Type B pancreatic cell (in vitro differentiated cells): ENCODE data around the gene ITGAE. TPM values are rescaled to one million over a fixed set of nuclear protein-coding genes. Genes with fewer than 3 reads are reported as not detected.

Source experiments
- DNase-seq: peaks from one replicate; pipeline ENCODE4 v3.0.0; 2021; ENCODE audit warnings: mixed read lengths; ENCODE audit not compliant: unreplicated experiment; ENCODE audit errors: extremely low spot score
- H3K27ac Mint-ChIP-seq: 2 replicates; pipeline ENCODE4 v1.8.0; 2021; ENCODE audit warnings: mild to moderate bottlenecking, mixed read lengths
- H3K27me3 Mint-ChIP-seq: 2 replicates; pipeline ENCODE4 v1.8.0; 2021; ENCODE audit warnings: mixed read lengths
- H3K36me3 Mint-ChIP-seq: 2 replicates; pipeline ENCODE4 v1.8.0; 2021; ENCODE audit warnings: mixed read lengths
- H3K4me1 Mint-ChIP-seq: one replicate; pipeline ENCODE4 v1.8.0; 2021; ENCODE audit warnings: mixed read lengths; ENCODE audit not compliant: unreplicated experiment
- H3K4me3 Mint-ChIP-seq: 2 replicates; pipeline ENCODE4 v1.8.0; 2021; ENCODE audit warnings: mild to moderate bottlenecking, mixed read lengths
- H3K9me3 Mint-ChIP-seq: 2 replicates; pipeline ENCODE4 v1.8.0; 2021; ENCODE audit warnings: mixed read lengths
- CTCF ChIP-seq: fragments of 200-600 bp; sonication (generic); conservative IDR thresholded peaks from 2 replicates; pipeline ENCODE4 v1.5.0; 2021; ENCODE audit warnings: antibody characterized with exemption, mild to moderate bottlenecking
- total RNA-seq: library from RNA; stranded (reverse); gene quantifications from 2 replicates; pipeline ENCODE4 v1.2.1, GENCODE V29; 2021; ENCODE audit warnings: low replicate concordance

ITGAE gene
- total RNA-seq, 1 donor from 2014 or later = 28.8 TPM

- Mint-ChIP-seq H3K36me3 (no peaks in the 10 kb centered on the region), H3K27ac (no peak overlapping the region), H3K4me3 (no peak overlapping the region), H3K27me3 (peaks cover 4% of the 10 kb centered on the region), H3K9me3 (no peaks in the 10 kb centered on the region), H3K4me1 (peaks cover 11% of the 10 kb centered on the region)
- DNase-seq = no peak
- no peak for TF ChIP-seq CTCF
Observed at GRCh38 chr17:3768341-3768740, 32.6 kb downstream of the ITGAE start.

GRCh38 chr17:3766779-3767178 lies 34.2 kb downstream of the ITGAE start:
- peaks cover 5% of the 10 kb centered on the region for H3K4me1 Mint-ChIP-seq
- no peak overlapping the region for H3K4me3 Mint-ChIP-seq
- DNase-seq = no peak
- no peaks in the 10 kb centered on the region for H3K9me3 Mint-ChIP-seq
- no peak for TF ChIP-seq CTCF
- peaks cover 4% of the 10 kb centered on the region for H3K27me3 Mint-ChIP-seq
- H3K36me3 Mint-ChIP-seq = no peaks in the 10 kb centered on the region
- no peak overlapping the region for H3K27ac Mint-ChIP-seq

GRCh38 chr17:3765981-3766380 lies 35.0 kb downstream of the ITGAE start:
- Mint-ChIP-seq H3K27ac (no peak overlapping the region), H3K4me1 (peaks cover 2% of the 10 kb centered on the region), H3K27me3 (peaks cover 4% of the 10 kb centered on the region), H3K4me3 (no peak overlapping the region), H3K36me3 (no peaks in the 10 kb centered on the region), H3K9me3 (no peaks in the 10 kb centered on the region)
- TF ChIP-seq CTCF = no peak
- no peak for DNase-seq

- Mint-ChIP-seq H3K27ac (no peak overlapping the region), H3K27me3 (peaks cover 4% of the 10 kb centered on the region), H3K4me3 (no peak overlapping the region), H3K36me3 (no peaks in the 10 kb centered on the region), H3K4me1 (no peaks in the 10 kb centered on the region), H3K9me3 (peaks cover 7% of the 10 kb centered on the region)
- no peak for TF ChIP-seq CTCF
- no peak for DNase-seq
Observed at GRCh38 chr17:3763777-3764170, 37.2 kb downstream of the ITGAE start.

- H3K4me1 Mint-ChIP-seq = no peaks in the 10 kb centered on the region
- no peak for TF ChIP-seq CTCF
- H3K4me3 Mint-ChIP-seq = no peak overlapping the region
- no peaks in the 10 kb centered on the region for H3K36me3 Mint-ChIP-seq
- no peak overlapping the region for H3K27ac Mint-ChIP-seq
- no peaks in the 10 kb centered on the region for H3K27me3 Mint-ChIP-seq
- no peak for DNase-seq
- peaks cover 7% of the 10 kb centered on the region for H3K9me3 Mint-ChIP-seq
Observed at GRCh38 chr17:3762922-3763776, 37.8 kb downstream of the ITGAE start.
